Upper lobe of left lung (tissue), 4 donors: ENCODE measurements around the gene DNAH8.

Source experiments
- POLR2A ChIP-seq, 4 donors: fragments of 450-650 bp; IDR thresholded peaks; one replicate each; pipeline ENCODE4 v1.5.1; 2016 to 2017; ENCODE audit warnings: antibody characterized with exemption in 4 of 4, mild to moderate bottlenecking in 2 of 4
- TF ChIP-seq, protein P1 (sequence below), 6 experiments: fragments of 450-650 bp in 4 of 6; fragments of 200-600 bp in 2 of 6; sonication (generic) in 2 of 6; IDR thresholded peaks; one replicate each; pipeline ENCODE4 v1.5.1; 2016 to 2019; ENCODE audit warnings: antibody characterized with exemption in 6 of 6

GRCh38 chr6:38755874-38756273, 40.8 kb downstream of the DNAH8 start:
- TF ChIP-seq, protein P1, sequence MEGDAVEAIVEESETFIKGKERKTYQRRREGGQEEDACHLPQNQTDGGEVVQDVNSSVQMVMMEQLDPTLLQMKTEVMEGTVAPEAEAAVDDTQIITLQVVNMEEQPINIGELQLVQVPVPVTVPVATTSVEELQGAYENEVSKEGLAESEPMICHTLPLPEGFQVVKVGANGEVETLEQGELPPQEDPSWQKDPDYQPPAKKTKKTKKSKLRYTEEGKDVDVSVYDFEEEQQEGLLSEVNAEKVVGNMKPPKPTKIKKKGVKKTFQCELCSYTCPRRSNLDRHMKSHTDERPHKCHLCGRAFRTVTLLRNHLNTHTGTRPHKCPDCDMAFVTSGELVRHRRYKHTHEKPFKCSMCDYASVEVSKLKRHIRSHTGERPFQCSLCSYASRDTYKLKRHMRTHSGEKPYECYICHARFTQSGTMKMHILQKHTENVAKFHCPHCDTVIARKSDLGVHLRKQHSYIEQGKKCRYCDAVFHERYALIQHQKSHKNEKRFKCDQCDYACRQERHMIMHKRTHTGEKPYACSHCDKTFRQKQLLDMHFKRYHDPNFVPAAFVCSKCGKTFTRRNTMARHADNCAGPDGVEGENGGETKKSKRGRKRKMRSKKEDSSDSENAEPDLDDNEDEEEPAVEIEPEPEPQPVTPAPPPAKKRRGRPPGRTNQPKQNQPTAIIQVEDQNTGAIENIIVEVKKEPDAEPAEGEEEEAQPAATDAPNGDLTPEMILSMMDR (IDR thresholded peaks at IDR 0.05), result no peak
- no peak for TF ChIP-seq POLR2A (IDR thresholded peaks at IDR 0.05)
